ENCODE measurements around the gene SLC25A6.
"Not testable (repeated sequence)": the region's sequence is repeated elsewhere in the genome, so short reads cannot be mapped to it uniquely, and the experiment has no call there.

Gene SLC25A6

DNA sequence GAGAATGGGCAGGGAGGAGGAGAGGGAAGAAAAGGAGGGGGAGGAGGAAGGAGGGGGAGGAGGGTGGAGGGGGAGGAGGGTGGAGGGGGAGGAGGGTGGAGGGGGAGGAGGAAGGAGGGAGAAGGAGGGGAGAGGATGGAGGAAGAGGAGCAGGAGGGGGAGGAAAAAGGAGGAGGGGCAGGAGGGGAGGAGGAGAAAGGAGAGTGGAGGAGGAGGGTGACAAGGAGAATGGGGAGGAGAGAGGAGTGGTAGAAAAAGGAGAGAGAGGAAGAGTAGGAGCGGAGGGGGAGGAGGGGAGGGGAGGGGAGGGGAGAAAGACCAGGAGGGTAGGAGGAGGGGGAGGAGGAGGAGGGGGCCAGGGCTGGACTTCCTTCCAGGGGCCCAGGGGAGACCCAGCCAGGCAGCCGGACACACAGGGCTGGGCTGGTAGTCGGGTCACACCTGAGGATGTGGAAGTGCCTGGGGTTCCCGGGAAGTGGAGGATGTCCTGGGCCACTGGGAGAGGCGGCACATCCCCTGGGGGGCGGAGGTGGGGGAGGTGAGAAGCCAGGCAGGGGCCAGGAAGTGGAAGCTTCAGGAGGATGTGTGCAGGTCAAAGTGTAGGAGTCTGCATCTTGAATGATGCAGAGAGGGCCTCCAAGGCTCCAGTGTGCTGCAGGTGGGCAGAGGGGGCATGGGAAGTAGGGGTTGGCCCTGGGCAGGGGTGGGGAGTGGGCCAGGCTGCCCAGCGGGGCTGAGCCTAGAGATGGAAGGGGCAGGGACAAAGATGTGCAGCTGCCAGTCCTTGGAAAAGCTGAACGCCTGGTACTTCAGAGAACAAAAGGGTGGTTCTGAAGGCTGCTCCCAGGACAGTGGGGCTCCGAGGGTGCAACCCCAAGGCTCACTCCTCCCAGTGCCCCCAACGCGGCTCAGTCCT, 36.5 kb downstream of the SLC25A6 start:
- Histone ChIP-seq H3K36me3 (ENCODE audit: control insufficient read depth in 2 of 2, insufficient read depth in 2 of 2, low read length in 2 of 2) (no peaks in the 10 kb centered on the region), H3K4me3 (ENCODE audit: low read length in 2 of 2) (no peak overlapping the region), H3K27me3 (ENCODE audit: control insufficient read depth in 2 of 2, insufficient read depth in 2 of 2, low read length in 2 of 2) (no peaks in the 10 kb centered on the region), H3K9ac (ENCODE audit: low read depth in 1 of 2, low read length in 2 of 2) (no peak overlapping the region), H3K27ac (ENCODE audit: low read depth in 2 of 2, low read length in 2 of 2) (no peak overlapping the region), H3K4me1 (ENCODE audit: control insufficient read depth in 2 of 2, insufficient read depth in 2 of 2, low read length in 2 of 2) (no peaks in the 10 kb centered on the region), H3K9me3 (ENCODE audit: control insufficient read depth in 2 of 2, low read length in 2 of 2) (peaks cover 0 to 2% of the 10 kb centered on the region in 2 donors)

DNA sequence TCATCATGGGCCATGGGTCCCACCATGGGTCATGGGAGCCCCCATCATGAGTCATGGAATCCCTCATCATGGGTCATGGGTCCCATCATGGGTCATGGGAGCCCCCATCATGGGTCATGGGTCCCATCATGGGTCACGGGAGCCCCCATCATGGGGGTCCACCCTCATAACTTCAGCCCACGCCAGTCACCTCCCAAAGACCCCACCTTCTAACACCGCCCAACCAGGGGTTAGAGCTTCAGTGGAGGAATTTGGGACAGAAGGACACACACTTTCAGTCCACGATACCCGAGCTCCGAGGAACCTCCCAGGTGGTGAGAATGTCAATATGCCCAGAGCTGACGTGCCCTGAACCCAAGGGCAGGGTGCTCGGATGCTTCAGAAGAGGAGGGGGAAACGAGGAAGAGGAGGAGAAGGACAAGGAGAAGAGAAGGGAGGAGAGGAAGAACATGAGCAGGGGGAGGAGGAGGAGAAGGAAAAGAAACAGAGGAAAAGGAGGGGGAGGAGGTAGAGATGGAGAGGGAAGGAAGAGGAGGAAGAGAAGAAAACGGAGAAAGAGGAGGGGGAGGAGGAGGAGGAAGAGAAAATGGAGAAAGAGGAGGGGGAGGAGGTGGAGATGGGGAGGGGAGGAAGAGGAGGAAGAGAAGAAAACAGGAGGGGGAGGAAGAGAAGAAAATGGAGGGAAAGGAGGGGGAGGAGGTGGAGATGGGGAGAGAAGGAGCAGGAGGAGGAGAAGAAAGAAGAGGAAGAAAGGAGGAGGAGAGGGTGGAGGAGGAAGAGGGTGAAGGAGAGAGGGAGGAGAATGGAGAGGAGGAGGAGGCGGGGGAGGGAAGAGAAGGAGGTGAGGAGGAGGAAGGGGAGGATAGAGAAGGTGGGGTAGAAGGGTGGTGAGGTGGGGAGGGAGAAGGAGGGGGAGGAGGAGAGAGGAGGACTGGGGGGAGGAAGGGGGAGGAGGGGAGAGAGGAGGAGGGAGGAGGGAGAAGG, 37.6 kb downstream of the SLC25A6 start:
- Histone ChIP-seq H3K27me3 (ENCODE audit: control insufficient read depth in 2 of 2, insufficient read depth in 2 of 2, low read length in 2 of 2) (no peaks in the 10 kb centered on the region), H3K36me3 (ENCODE audit: control insufficient read depth in 2 of 2, insufficient read depth in 2 of 2, low read length in 2 of 2) (no peaks in the 10 kb centered on the region), H3K9me3 (ENCODE audit: control insufficient read depth in 2 of 2, low read length in 2 of 2) (peaks cover 0 to 2% of the 10 kb centered on the region in 2 donors), H3K27ac (ENCODE audit: low read depth in 2 of 2, low read length in 2 of 2) (no peak overlapping the region), H3K4me1 (ENCODE audit: control insufficient read depth in 2 of 2, insufficient read depth in 2 of 2, low read length in 2 of 2) (no peaks in the 10 kb centered on the region), H3K4me3 (ENCODE audit: low read length in 2 of 2) (no peak overlapping the region), H3K9ac (ENCODE audit: low read depth in 1 of 2, low read length in 2 of 2) (no peak overlapping the region)

DNA sequence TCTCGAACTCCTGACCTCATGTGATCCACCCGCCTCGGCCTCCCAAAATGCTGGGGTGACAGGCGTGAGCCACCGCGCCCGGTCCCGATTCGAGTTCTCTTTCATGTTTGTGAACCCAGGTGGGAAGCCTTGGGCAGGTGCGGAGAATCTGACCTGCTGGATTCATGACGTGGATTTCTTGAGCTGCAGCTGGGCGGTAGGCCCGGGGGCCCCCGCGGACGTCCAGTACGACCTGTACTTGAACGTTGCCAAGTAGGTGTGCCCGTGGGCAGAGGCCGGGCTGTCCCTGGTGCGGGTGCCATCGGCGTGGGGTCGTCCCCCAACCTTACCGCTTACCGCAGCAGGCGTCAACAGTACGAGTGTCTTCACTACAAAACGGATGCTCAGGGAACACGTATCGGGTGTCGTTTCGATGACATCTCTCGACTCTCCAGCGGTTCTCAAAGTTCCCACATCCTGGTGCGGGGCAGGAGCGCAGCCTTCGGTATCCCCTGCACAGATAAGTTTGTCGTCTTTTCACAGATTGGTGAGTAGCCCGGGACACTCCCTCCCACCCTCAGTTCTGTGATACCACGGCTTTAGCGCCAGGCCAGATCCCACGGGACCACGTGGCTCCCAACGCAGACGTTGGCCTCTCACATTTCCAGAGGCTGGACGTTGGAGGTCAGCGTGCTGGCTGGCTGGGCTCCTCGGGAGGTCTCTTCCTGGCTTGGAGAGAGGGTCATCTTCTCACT, 39.8 kb downstream of the SLC25A6 start:
- Histone ChIP-seq H3K36me3 (ENCODE audit: control insufficient read depth in 2 of 2, insufficient read depth in 2 of 2, low read length in 2 of 2) (no peaks in the 10 kb centered on the region), H3K4me3 (ENCODE audit: low read length in 2 of 2) (no peak overlapping the region), H3K27ac (ENCODE audit: low read depth in 2 of 2, low read length in 2 of 2) (no peak overlapping the region), H3K9me3 (ENCODE audit: control insufficient read depth in 2 of 2, low read length in 2 of 2) (no peaks in the 10 kb centered on the region), H3K27me3 (ENCODE audit: control insufficient read depth in 2 of 2, insufficient read depth in 2 of 2, low read length in 2 of 2) (no peaks in the 10 kb centered on the region), H3K9ac (ENCODE audit: low read depth in 1 of 2, low read length in 2 of 2) (no peak overlapping the region), H3K4me1 (ENCODE audit: control insufficient read depth in 2 of 2, insufficient read depth in 2 of 2, low read length in 2 of 2) (no peaks in the 10 kb centered on the region)

DNA sequence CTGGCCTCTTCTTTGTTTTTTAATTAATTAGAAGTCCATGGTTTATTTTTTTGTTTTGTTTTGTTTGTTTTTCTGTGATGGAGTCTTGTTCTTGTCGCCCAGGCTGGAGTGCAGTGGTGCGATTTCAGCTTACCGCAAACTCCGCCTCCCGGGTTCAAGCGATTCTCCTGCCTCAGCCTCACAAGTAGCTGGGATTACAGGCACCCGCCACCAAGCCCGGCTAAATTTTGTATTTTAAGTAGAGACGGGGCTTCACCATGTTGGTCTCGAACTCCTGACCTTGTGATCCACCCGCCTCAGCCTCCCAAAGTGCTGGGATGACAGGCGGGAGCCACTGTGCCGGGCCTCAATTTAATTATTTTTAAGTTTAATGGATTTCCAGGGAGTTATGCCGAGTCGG, 42.3 kb downstream of the SLC25A6 start:
- H3K4me1 ChIP-seq (ENCODE audit: control insufficient read depth in 2 of 2, insufficient read depth in 2 of 2, low read length in 2 of 2); H3K4me3 ChIP-seq (ENCODE audit: low read length in 2 of 2); H3K9ac ChIP-seq (ENCODE audit: low read depth in 1 of 2, low read length in 2 of 2); H3K27me3 ChIP-seq (ENCODE audit: control insufficient read depth in 2 of 2, insufficient read depth in 2 of 2, low read length in 2 of 2); H3K27ac ChIP-seq (ENCODE audit: low read depth in 2 of 2, low read length in 2 of 2); H3K36me3 ChIP-seq (ENCODE audit: control insufficient read depth in 2 of 2, insufficient read depth in 2 of 2, low read length in 2 of 2); H3K9me3 ChIP-seq (ENCODE audit: control insufficient read depth in 2 of 2, low read length in 2 of 2): not testable (repeated sequence)

DNA sequence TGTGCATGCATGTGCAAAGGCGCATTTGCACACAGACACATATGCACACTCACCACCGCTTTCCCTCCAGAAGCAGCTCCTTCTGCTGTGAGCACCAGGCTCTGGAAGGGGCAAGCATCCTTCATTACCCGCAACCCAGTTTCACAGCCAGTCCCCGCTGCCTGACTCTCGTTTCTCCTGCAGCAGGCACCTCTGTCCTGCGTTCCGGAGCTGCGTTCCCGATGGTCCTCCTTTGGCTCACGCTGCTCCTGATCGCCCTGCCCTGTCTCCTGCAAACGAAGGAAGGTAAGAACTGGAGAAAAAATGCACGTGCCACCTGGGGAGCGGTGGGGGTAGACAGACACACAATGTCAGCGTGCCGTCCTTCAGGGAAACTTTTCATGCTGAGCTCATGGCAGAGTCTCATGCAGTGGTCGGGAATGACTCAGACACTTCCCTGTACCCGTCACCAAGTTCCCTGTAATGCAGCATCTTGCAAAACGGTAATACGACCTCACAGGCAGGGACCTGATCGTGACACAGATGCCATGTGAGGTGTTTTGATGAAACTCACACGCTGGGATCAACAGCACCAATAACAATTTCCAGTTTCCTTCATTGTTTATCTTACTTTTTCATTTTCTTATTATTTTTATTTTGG, 50.2 kb downstream of the SLC25A6 start:
- Histone ChIP-seq H3K27ac (ENCODE audit: low read depth in 2 of 2, low read length in 2 of 2) (no peak overlapping the region), H3K9ac (ENCODE audit: low read depth in 1 of 2, low read length in 2 of 2) (no peak overlapping the region), H3K9me3 (ENCODE audit: control insufficient read depth in 2 of 2, low read length in 2 of 2) (no peaks in the 10 kb centered on the region), H3K4me1 (ENCODE audit: control insufficient read depth in 2 of 2, insufficient read depth in 2 of 2, low read length in 2 of 2) (peaks cover 0 to 5% of the 10 kb centered on the region in 2 donors), H3K36me3 (ENCODE audit: control insufficient read depth in 2 of 2, insufficient read depth in 2 of 2, low read length in 2 of 2) (no peaks in the 10 kb centered on the region), H3K27me3 (ENCODE audit: control insufficient read depth in 2 of 2, insufficient read depth in 2 of 2, low read length in 2 of 2) (no peaks in the 10 kb centered on the region), H3K4me3 (ENCODE audit: low read length in 2 of 2) (no peak overlapping the region)

DNA sequence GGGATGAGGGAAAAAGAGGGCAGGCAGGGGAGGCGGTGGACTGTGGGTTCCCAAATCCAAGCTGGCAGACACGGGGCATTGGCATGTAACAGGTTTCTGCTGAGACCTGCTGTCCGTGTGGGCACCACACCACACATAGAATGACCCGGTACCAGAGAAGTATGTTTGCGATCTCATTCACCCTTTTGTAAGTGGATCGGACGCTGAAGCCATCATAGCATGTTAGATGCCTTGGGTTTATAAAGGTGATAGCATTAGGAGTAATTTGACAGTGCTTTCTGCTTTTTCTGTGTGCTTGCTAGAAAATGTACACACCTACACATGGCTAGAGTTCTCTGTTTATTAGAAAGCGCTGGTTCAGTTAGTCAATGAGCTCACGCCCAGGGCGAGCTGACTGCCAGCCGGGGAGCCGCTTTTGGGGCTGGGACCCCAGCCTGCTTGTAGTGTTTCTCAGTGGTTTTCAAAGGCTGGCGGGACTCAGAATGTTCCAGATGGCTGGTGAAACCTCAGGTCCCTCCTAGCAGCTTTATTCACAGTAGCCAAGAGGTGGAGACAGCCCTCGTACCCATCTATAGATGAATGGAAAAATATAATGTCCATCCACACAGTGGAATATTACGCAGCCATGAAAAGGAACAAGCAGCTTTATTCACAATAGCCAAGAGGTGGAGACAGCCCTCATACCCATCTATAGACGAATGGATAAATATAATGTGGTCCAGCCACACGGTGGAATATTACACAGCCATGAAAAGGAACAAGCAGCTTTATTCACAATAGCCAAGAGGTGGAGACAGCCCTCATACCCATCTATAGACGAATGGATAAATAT, 54.7 kb downstream of the SLC25A6 start:
- Histone ChIP-seq H3K9me3 (ENCODE audit: control insufficient read depth in 2 of 2, low read length in 2 of 2) (no peaks in the 10 kb centered on the region), H3K36me3 (ENCODE audit: control insufficient read depth in 2 of 2, insufficient read depth in 2 of 2, low read length in 2 of 2) (no peaks in the 10 kb centered on the region), H3K4me1 (ENCODE audit: control insufficient read depth in 2 of 2, insufficient read depth in 2 of 2, low read length in 2 of 2) (peaks cover 0 to 5% of the 10 kb centered on the region in 2 donors), H3K27ac (ENCODE audit: low read depth in 2 of 2, low read length in 2 of 2) (peak overlapping the region; percentile 54), H3K9ac (ENCODE audit: low read depth in 1 of 2, low read length in 2 of 2) (peak overlapping the region; percentile 41 to 64), H3K27me3 (ENCODE audit: control insufficient read depth in 2 of 2, insufficient read depth in 2 of 2, low read length in 2 of 2) (no peaks in the 10 kb centered on the region), H3K4me3 (ENCODE audit: low read length in 2 of 2) (peak overlapping the region; percentile 71 to 80)

DNA sequence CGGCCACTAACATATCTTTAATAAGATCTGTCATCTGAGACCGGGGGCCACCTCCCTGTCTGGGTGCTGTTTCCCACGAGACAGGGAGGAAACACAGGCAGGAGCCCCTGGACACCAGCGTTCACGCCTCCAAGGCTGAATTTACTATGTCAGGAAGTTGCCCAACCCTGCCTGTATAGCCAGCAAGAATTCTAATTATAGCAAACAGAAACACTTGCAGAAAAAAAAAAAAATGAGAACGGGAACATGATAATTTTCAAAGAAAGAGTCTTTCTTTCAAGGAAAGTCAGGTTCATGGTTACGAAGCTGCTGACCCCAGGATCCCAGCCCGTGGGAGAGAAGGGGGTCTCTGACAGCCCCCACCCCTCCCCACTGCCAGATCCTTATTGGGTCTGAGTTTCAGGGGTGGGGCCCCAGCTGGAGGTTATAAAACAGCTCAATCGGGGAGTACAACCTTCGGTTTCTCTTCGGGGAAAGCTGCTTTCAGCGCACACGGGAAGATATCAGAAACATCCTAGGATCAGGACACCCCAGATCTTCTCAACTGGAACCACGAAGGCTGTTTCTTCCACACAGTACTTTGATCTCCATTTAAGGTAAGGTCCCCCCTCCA, 55.5 kb downstream of the SLC25A6 start, which contains the start of gene IL3RA:
TSS of gene IL3RA (plus strand) at position 455 of the 613 bp plus-strand sequence. CDS start 4,981 bp downstream, outside the sequence.
- Histone ChIP-seq H3K27me3 (ENCODE audit: control insufficient read depth in 2 of 2, insufficient read depth in 2 of 2, low read length in 2 of 2) (no peaks in the 10 kb centered on the region), H3K9me3 (ENCODE audit: control insufficient read depth in 2 of 2, low read length in 2 of 2) (no peaks in the 10 kb centered on the region), H3K4me1 (ENCODE audit: control insufficient read depth in 2 of 2, insufficient read depth in 2 of 2, low read length in 2 of 2) (peaks cover 0 to 5% of the 10 kb centered on the region in 2 donors), H3K9ac (ENCODE audit: low read depth in 1 of 2, low read length in 2 of 2) (peak within 1 kb of the TSS; percentile 41 to 64), H3K27ac (ENCODE audit: low read depth in 2 of 2, low read length in 2 of 2) (peak within 1 kb of the TSS; percentile 54), H3K36me3 (ENCODE audit: control insufficient read depth in 2 of 2, insufficient read depth in 2 of 2, low read length in 2 of 2) (no peaks in the 10 kb centered on the region), H3K4me3 (ENCODE audit: low read length in 2 of 2) (peak within 1 kb of the TSS; percentile 71 to 80)
